HG02852 (cell line): ENCODE data around the gene KRT35.
"Not testable (repeated sequence)": the region's sequence is repeated elsewhere in the genome, so short reads cannot be mapped to it uniquely, and the experiment has no call there.

Source experiments
- ATAC-seq: cut with Tn5 transposase; IDR thresholded peaks from one replicate; pipeline ENCODE4 v1.9.1; 2021; ENCODE audit warnings: mild to moderate bottlenecking, moderate library complexity; ENCODE audit not compliant: unreplicated experiment

The KRT35 gene

DNA sequence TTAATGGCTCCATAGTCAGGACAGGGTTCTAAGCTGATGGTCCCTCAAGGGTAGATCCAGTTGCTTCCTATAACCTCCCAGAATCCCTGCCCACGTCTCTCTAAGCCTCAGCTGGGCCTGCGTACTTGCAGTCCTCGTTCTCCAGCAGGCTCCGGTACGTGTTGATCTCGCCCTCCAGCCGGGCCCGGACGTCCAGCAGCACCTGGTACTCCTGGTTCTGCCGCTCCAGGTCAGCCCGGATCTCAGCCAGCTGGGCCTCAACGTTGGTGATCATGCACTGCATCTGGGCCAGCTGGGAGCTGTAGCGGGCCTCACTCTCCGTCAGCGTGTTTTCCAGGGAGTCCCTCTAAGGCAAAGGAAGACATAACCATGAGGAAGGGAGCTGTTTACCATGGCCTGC, 18.2 kb downstream of the KRT35 start:
- no peak for ATAC-seq

DNA sequence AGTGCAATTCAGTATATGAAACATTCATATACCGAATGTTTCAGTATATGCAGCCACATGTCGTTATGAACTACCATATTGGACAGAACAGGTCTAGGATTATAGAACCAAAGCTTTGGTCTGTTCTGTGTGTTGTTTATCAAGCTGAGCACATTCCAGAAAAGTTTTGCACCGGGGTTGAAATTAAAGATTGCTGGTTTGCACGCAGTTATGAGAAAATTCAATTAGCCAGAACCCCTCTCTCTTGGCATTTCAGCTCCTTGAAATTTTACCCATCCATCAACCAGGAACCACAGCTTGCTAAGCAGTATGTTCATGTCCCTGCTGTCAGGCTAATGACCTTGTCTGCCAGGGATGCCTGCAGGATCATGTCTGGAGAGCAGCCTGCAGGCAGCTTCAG, 23.3 kb downstream of the KRT35 start:
- ATAC-seq = no peak

DNA sequence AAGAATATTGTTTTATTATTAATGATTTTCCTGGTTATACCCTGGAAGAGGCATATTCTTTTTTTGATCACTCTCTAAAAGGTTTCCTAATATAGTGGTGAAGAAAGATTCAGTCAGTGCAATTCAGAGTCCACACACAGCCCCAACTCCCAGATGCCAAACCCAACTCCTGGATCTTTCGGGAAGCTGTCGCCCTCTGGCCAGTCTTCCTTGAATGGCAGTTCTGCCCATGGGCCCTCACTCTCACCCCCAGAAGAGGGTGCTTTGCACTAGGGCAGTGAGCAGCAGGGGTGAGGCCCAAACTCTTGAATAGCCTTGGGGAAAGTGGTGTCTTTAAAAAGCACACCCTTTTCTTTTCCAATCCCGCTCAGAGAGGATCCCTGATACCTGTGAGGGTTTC, 24.7 kb downstream of the KRT35 start:
- ATAC-seq = no peak

GRCh38 chr17:41455236-41455635, 25.7 kb downstream of the KRT35 start:
- no peak for ATAC-seq

- ATAC-seq = no peak
Measured at GRCh38 chr17:41453066-41453465, 27.9 kb downstream of the KRT35 start.

DNA sequence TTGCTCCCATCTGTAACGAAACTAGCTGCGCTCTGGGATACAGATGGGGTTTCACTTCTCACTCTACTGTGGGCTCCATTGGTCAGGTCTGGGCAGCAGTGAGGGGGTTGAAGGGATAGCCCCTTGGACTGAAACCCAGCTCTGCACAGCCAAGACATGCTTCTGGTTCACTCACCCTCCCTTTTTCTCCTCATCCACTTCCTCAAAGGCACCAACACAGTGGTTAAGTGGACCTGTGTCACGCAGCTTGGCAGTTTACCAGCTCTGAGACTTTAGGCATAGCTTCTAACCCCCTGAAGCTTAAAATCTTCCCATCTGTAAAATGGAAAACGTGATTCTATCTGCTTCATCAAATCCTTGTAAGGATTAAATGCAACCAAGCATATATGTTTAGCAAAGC, 28.7 kb downstream of the KRT35 start:
- no peak for ATAC-seq

DNA sequence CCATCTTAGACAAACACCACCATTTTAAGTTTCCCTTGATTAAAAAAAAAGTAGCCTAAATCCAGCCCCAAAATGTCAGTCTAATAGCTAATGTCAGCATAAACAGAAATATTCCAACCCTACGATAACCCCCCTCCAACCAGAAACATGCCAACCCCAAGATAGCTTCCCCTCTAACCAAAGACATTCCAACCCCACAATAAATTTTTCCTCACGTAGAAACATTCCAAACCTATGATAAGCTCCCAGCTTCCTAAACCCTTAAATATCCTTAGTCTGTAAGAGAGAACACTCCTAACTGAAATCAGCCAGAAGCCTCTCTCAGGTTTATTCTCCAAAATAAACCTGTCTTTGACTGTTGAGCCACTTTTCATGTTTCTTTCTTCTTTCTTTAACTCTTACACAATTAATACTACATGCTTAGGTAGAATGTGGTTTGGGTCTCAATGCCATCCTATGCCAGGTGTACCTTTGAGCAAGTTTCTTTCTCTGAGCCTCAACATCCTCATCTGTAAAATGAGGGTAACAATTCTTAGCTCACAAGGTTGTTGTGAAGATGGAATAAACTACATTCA, 29.7 kb downstream of the KRT35 start:
- ATAC-seq = no peak

DNA sequence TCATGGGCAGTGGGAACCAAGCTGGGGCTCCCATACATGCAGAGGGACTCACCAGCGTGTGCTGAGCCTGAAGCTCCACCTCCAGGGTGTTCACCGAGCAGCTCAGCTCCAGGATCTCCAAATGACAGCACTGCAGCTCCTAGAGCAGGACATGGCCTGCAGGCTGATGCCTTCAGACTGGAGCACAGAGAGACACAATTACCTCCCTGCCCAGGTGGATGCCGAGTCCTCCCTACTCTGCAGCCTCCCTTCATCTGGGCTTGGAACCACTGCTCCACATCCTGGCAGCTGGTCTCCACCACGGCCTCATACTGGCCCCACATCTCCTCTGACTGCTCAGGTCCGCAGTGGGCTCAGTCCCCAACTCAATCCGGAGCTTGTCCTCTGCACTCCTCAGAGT, 31.9 kb downstream of the KRT35 start:
- ATAC-seq = no peak

- no peak for ATAC-seq
Measured at GRCh38 chr17:41448506-41448905, 32.4 kb downstream of the KRT35 start.

DNA sequence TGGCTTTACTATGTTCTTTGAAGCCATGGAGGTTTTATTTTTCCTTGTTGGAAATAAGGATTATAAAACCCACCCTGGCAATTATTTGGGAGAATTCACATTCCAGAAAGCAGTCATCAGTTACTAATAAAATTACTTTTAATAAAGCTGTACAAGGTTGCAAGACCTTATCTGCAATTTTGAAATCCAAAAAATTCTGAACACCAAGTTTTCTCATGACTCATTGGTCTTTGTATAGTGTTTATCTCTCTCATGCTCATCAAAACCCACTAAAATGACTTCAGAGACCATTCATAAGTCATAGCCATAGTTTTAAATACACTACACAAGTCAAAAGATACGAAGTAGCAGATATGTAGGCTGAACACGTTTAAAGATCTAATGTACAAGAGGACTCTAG, 34.1 kb downstream of the KRT35 start:
- ATAC-seq = no peak

DNA sequence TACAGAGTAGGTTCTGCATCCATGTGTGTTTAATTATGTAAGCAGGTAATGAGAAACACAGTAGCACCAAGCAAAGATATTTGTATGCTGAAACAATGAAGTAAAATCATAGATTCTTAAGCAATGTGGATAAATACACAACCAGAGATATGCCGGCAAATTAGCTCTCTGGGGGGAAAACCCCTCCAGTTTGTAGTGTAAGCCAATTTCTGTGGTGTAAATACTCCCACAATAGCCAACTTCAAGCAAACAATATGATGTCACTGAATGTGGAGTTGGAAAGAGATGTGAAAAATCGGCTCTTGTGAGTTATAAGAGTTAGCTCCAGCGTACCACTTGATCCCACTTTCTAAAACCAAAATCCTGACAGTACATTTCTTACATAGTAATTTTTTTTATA, 36.3 kb downstream of the KRT35 start:
- no peak for ATAC-seq

- ATAC-seq = no peak
Measured at GRCh38 chr17:41444186-41444585, 36.8 kb downstream of the KRT35 start.

GRCh38 chr17:41442739-41443138, 38.2 kb downstream of the KRT35 start:
- ATAC-seq = no peak

DNA sequence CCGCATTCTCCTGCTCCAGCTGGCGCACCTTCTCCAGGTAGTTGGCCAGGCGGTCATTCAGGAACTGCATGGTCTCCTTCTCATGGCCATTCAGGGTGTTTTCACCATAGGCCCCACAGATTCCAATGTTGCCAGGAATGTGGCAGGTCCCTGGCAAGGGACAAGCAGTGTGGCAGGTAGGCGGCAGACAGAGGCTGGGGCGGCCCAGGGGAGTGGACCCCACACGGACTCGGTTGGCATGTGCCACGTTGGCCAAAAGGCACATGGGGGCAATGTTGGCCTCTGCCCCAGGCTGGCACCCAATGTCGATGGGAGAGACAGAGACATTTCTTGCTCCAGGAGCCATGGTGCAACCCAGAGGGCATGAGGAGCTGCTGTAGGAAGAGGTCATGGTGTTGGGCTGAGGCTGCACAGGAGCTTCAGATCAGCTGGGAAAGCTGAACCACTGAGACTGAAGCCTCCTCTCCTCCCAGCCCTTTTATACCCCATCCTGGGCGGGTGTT, 40.4 kb downstream of the KRT35 start, which contains the start of gene KRT38:
Gene KRT38, minus strand, starts transcription at position 453 of the 503 bp plus-strand sequence. Its CDS starts 62 bp downstream, at position 391.
- no peak for ATAC-seq

- ATAC-seq = no peak
Measured at GRCh38 chr17:41439375-41439774, 41.6 kb downstream of the KRT35 start.

DNA sequence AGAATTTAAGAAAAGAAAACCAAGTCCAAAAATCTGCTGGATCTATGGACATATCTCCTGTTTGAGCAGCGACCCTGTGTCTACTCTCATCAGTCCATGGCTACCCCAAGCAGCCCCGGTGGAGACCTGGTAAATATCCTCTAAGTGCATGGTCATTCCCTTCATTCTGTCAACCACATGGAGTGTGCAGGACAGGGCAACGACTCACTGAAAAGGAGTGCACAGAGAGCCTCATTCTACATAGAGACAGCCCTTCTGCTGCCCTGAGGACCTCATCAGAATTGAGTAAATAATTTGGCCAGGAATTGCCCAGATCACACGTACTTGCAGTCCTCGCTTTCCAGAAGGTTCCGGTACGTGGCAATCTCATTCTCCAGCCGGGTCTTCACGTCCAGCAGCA, 43.2 kb downstream of the KRT35 start:
- ATAC-seq = no peak

DNA sequence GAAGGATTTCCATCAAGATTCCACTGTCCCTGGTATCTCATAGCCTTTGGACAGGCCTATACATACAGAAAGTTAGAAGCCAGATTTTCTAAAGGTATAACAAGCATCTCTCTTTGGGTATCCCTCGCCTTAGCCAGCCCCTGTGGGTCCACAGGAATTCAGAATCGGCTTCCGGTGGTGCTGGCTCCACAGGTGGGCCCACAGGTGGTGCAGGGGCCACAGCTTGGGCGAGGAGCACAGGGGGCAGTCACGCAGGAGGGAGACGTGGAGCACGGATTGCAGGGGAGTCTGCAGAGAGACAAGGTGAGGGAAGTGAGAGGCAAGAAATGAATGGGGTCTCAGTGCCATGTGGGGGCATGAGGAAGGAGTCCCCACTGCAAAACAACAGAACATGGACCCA, 43.7 kb downstream of the KRT35 start:
- ATAC-seq = no peak

DNA sequence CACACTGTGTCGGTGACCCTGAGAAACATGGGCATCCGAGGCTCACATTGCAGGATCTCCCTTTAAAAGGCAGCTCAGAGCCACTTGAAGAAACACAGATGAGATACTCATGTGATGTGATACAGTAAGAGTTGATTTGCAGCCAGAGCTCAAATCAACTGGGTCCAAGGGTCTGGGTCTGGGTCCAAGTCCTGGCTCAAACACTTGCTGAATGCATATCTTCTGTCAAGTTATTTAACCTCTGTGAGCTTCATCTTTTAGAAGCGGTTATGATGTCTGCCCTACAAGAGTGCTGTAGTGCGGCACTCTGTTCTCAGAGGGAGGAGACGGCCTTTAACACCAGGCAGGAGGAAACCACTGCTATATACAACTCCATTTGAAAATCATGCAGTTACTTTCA, 46.5 kb downstream of the KRT35 start:
- ATAC-seq = no peak

GRCh38 chr17:41434005-41434404, 46.9 kb downstream of the KRT35 start:
- ATAC-seq = no peak

DNA sequence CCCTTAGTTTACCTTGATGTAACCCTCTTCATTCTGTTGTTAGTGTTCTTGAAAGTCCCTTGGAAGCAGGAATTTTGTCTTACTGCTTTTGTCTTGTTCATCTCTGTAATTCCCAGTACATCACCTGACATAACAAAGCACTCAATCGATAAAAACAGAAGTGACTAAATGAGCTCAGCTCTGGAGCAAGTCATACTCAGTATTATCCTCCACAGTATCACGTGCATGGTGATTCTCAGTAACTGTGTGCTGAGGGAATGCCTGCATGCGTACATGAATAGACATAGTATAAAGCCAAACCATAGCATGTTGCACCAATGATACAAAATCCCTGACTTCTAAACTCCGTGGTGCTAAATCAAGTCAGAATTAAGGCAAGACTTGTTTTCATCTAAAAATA, 47.4 kb downstream of the KRT35 start:
- no peak for ATAC-seq

DNA sequence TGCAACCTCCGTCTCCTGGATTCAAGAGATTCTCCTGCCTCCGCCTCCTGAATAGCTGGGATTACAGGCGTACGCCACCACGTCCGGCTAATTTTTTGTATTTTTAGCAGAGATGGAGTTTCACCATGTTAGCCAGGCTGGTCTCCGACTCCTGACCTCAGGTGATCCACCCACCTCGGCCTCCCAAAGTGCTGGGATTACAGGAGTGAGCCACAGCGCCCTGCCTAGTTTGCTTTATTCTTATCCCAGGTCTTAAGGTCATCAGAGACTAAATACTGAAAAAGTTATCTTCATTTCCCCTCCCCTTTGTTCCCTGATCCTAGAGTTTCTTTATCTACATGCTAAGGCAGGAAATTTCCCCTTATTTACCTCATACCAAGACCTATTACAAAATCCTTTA, 50.6 kb downstream of the KRT35 start:
- ATAC-seq = not testable (repeated sequence)

- no peak for ATAC-seq
Measured at GRCh38 chr17:41429667-41430066, 51.3 kb downstream of the KRT35 start.

- ATAC-seq = no peak
Measured at GRCh38 chr17:41428591-41429291, 52.2 kb downstream of the KRT35 start.
